Activated CD8-positive, alpha-beta memory T cell treated with anti-CD3 and anti-CD28 coated beads, Interleukin-2, amount 50 U/mL, for 4 hours (primary cell): ENCODE data around the gene INPP5F.
A peak's percentile ranks its signal among the peaks of the same experiment; 100 is the strongest.
"Not testable (repeated sequence)": the region's sequence is repeated elsewhere in the genome, so short reads cannot be mapped to it uniquely, and the experiment has no call there.

ENCODE experiments used
- DNase-seq: peaks from one replicate; pipeline ENCODE4 v3.0.0-alpha.2; 2020

INPP5F gene

DNA sequence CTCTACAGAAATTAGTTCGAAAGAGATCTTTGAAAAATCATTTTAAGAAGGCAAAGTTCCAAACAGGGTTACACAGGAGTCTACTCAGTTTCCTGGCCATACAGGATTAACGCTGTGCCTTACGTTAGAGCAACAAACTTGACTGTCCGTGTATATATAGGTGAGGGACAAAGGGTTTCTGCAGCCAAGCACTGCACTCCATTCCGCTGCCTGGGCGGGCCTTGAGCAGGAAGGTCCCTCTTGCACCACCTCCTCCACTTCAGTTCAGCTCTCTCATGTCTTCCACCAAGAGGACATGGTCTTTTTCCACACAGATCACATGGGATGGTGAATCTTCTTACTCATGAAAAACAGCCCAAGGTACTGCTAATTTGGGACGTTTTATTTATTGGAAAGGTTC lies 103.6 kb downstream of the INPP5F start:
- no peak for DNase-seq

DNA sequence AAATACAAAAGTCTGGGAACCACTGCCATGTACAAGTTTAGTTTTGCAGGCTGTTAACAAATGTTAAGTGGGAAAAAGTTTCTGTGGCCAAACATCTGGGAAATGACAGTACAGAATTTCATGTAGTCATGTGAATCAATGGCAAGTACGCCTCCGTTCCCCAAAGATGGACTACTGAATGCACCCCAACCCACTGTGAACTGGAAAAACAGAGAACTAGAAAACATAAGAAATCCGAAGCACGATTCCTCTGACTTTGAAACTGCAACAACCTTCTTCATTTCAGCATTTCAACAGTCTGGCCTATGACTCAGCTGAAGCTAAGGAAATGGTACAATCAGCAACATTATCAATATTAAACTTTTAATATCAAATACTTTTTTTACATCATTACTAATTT lies 105.0 kb downstream of the INPP5F start:
- DNase-seq, result no peak

DNA sequence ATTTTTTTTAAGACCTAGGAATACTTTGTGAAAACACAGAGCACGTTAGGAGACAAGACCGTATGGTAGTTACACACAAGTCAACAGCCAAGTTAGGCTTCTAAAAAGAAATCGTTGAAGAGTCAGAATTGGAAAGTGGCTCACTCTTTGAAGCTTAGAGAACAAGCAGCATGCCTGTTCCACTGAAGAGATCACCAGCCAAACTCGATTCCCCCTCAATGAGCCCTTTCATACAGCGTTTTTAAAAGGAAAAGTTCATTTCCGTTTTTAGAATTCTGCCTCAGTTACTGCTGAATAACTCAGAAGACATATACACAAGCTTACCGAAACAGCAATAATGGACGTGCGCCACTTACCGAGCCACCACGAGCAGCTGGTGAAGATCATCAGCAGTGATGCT lies 105.8 kb downstream of the INPP5F start:
- DNase-seq, result no peak

DNA sequence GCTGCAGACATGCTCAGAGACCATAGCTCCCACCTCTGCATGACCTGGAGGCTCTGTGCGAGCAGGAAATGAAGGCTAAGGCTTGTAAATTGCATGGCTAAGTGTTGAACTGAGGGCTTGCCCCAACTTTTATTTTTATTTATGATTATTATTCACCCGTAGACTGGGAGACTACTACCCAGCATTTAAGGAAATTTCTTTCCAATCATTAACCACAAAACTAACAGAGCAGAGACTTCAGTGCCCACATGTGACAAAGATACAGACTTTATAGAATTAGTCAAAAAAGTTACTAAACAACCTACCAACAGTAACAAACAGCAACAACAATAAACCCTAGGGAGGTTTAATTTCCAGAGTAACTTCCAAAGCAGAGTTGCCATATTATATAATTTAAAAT lies 107.1 kb downstream of the INPP5F start:
- DNase-seq, result no peak

DNA sequence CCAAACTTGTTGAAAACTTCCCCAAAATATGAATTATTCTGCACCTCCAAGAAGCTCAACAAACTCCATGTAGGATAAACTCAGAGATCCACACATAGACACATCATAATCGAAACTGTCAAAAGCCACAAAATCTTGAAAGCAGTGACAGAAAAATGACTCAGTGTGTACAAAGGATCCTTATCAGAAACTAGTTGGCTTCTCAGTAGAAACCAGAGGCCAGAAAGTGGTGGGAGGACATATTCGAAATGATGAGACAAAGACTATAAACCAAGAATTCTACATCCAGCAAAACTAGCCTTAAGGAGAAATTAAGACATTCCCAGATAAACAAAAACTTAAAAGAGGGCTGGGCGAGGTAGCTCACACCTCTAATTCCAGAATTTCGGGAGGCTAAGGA lies 108.3 kb downstream of the INPP5F start:
- no peak for DNase-seq

DNA sequence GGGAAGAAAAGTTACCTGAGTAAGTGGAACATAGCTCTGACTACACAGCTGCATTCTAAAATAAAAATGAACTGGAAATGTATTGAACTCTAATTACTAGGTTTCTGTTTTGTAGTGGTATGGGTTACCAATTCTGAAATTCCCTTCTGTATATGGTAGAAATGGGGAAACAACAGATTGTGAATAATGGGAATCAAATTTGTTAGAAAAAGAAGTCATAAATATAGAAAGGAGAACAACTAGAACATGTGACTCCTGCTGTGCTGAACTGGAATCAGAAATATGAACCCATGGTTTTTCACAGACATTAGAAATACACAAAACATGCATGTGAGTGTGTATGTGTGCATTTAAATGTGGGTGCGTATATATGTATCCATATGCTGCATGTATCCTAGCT lies 119.8 kb downstream of the INPP5F start:
- no peak for DNase-seq

DNA sequence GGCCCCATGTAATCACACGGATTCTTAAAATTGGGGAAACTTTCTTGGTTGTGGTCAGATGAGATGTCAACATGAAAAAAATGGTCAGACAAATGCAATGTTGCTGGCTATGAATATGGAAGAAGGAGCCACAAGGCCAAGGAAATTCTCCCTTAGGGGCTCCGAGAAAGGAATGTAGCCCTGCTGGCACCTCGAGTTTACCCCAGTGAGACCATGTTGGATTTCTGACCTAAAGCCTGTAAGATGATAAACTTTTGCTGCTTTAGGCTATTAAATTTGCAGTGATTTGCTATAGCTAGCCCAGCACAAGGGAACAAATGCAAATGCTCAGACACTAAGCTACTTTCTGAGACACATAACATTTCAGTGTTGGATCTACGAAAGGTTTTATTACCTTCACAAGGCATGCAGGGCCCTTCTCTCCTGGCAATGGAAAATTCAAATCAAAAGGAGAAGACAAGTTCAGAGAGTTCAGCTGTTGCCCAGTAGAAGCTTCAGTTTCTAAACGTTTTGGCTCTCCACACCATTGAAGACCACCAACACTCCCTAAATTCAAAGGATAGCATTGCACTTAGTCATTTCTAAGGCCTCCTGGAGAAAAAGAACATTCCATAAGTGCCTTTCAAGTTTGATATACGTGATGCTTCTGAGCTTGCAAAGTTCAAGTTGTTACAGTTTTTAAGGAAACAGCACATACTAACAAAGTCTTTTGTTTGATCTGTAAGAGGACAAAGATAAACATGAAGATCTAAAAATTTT lies 123.4 kb downstream of the INPP5F start:
- DNase-seq, result no peak

DNA sequence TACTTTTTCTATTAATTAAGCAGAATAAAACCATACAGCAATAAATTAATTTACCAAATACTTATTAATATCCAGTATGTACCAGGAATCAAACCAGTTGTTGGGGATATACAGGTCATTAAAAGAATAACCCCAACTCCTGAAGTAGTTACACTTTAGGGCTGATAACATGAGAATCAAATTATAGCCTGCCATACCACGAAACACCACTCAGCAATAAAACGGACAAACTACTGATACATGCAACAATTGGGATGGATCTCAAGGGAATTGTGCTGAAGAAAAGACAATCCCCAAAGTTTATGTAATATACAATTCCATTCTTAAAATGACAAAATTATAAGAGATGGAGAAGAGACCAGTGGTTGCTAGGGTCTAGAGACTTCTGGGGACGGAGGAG lies 124.1 kb downstream of the INPP5F start:
- DNase-seq, result no peak

DNA sequence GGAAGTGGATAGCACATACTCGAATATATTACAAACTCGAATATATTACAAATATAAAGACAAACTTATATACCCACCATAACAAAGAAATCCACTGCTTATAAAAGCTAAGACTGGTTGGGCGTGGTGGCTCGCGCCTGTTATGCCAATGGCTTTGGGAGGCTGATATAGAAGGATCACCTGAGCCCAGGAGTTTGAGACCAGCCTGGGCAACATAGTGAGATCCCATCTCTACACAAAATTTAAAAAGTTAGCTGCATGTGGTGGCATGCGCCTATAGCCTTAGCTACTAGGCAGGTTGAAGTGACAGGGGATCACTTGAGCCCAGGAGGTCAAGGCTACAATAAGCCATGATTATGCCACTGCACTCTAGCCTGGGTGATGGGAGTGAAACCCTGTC lies 126.4 kb downstream of the INPP5F start:
- DNase-seq, result no peak

DNA sequence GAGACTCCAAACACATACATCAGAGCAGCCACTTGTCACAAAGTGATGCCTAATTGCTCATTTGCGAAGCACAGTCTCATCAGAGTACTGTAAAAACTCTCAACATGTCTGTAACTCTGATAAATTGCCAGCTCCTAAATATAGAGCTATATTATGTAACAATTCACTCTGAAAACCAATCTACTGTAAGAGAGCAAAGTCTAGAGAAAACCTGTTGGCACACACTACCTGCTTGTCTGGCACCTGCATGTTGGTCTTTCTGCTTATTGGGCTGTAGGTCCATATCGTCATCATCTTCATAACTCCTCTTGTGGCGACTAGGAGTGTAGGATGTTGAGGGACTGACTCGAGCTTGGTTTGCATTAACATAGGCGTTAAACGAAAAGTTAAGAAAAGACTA lies 127.0 kb downstream of the INPP5F start:
- DNase-seq, result no peak

DNA sequence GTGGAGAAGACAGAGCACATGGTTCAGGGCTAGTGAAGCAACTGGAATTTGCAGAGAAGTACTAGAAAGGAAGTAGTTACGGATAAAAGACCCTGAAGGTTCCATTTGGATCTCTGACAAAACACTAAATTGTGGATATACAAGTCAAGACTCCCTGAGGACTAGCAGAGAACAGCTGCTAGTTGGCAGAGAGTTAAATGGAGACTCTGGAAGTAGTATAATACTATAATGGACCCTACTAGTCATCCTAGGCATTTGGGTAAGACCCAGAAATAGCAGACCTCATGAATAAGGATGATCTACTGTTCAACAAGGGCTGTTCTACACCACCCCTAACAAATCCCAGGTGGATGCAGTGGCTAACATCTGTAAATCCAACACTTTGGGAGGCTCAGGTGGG lies 127.7 kb downstream of the INPP5F start:
- no peak for DNase-seq

DNA sequence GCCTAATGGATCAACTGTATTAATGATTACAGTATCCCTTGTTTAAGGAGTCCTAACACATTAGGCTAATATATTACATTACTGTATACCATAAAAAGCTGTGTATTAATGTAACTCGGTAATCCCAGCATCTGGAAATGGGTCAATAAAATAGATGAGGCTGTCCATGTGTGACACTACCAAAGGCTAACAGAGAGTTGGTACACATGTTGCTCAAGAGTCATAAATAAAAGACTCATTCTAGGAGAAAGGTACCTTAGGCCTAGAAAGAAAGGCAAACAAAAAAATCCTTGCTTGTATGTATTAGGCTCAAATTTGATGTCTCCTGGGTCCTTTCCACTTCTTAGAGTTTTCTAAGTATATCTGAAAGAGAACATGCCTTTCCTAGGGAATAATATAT lies 132.2 kb downstream of the INPP5F start:
- no peak for DNase-seq

DNA sequence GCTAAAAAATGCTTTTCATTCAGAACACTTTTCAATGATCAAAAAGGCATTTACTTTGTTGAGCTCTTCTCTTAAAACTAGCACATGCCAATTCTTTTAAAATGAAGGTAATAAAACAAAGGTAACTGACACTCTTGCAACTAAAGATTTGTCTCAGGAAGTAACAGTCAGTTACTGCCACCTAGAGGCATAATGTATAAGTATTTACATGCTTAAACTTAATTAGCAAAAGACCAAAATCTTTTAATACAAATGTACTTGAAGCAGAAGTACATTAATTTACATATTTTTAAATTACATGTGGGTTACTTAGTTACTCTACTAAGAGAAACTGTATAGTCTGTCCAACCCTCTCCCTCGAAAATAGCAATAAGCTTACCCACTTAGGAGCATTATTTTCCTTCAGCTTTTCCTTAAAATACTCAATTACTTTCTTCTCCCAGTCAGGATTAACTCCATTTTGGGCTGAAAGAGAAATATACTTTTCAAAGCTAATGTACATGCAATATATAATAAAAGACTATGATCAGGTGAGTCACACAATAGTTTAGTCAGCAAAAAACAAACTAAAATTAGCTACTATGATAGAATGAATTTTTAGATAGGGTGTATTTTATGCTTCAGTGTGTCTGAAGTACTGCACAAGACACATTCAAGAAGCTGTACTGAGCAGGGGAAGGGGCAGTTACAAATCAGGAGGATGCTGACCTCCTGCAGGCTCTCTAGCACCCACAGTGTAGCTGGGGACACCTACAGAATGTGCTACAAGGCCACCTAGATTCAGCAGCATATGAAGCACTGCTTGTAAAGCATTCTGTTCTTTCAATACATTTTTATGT lies 133.8 kb downstream of the INPP5F start:
- DNase-seq, result no peak

DNA sequence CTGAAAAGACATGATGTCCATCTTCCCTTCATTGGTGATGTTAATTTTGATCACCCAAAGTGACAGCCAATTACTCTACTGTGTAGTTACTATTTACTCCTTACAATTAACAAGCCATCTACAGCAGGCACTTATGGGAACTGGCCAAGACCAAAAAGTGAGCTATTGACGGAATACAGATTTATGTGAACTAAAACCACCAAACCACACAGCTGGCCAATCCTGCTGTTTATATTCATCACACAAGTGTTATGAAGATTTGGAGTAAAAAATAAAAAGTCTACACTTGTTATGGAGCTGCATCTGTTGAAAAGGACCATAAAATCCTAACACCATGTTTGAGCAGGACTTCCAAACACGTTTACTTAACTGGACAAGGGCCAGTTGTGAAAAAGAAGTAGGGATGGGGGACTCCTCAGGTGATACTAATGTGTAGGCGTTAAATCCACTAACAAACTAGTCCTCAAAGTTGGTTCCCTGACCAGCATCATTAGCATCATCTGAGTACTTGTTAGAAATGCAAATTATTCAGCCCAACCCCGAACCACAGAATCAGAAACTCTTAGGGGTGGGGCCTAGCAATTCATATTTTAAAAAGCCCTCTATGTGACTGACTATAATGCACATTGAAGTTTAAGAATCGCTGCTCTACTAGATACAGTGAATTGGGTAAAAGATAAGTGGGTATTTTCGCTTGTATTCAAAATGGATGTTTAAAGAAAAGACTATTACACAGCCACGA lies 135.2 kb downstream of the INPP5F start:
- DNase-seq, result no peak

DNA sequence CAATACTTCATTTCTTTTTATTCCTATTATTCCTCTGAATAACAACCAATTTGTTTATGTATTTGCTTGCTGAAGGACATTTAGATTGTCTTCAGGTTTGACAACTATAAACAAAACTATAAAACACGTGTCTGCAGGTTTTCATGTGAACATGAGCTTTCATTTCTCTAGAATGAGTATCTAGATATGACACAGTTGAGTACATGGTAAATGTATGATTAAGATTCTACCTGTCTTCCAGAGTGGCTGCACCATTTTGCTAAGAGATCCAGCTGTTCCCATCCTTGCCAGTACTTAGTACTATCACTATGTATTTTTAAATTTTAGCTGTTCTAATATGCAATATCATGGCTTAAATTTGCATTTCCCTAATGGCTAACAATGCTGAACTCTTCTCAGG lies 136.7 kb downstream of the INPP5F start:
- DNase-seq, result no peak

DNA sequence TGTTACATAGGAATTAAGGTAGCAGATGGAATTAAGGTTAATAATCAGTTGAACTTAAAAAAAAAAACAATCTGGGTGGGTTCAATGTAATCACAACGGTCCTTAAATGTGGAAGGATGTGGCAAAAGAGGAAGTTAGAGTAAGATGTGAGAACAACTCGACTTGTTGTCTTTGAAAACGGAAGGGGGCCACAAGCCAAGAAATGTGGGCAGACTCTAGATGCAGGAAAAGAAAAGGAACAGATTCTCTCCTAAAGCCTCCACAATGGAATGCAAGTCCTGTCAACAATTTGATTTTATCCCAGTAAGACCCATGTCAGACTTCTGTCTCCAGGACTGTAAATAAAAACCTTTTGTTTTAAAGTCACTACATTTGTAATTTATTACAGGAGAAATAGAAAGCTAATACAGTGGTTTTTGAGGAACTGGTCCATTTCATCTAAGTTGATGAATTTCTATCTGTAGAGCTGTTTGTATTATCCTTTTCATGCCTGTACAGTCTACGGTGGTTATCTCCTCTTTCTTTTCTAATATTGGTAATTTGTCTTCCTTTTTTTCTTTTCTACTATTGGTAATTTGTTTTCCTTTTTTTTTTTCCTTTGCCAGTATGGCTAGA lies 138.2 kb downstream of the INPP5F start:
- no peak for DNase-seq

DNA sequence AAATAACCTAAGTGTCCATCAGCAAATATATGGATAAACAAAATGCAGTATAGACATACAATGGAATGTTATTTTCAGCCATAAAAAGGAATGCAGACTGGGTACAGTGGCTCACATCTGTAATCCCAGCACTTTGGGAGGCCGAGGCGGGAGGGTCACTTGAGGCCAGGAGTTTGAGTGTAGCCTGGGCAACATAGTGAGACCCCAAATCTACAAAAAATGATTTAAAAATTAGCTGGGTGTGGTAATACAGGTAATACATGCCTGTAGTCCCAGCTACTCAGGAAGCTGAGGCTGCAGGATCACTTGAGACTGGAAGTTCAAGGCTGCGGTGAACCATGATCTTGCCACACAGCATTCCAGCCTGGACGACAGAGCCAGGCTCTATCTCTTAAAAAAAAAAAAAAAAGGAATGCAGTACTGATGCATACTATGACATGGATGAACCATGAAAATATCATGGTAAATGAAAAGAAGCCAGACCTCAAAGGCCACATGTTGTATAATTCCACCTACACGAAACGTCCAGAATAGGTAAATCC lies 139.9 kb downstream of the INPP5F start:
- no peak for DNase-seq

DNA sequence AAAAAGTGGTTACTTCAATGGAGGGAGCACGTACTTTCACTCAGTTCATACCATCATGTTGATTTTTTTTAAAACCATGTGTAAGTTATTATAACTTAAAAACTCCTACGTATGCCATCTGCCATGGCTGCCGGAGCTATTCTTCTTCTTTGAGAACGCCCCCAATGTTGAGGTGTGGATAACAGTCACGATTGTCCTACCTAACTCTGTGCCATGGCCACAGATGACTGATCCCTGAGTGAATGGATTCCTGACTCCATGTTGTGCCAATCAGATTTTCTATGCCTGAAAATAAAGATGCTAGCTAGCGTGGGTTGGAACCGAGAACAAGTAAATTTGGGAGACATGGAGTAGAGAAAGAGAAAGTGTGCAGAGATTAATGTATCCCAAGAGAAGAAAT lies 141.5 kb downstream of the INPP5F start:
- DNase-seq, result no peak

DNA sequence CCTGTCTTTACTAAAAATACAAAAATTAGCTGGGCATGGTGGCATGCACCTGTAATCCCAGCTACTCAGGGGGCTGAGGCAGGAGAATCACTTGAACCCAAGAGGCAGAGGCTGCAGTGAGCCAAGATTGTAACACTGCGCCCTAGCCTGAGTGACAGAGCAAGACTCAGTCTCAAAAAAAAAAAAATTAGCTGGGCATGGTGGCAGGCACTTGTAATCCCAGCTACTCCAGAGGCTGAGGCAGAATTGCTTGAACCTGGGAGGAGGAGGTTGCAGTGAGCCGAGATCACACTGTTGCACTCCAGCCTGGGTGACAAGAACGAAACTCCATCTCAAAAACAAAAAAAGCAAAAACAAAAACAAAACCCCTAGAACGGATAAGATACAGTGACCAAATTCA lies 143.5 kb downstream of the INPP5F start:
- DNase-seq, result not testable (repeated sequence)

DNA sequence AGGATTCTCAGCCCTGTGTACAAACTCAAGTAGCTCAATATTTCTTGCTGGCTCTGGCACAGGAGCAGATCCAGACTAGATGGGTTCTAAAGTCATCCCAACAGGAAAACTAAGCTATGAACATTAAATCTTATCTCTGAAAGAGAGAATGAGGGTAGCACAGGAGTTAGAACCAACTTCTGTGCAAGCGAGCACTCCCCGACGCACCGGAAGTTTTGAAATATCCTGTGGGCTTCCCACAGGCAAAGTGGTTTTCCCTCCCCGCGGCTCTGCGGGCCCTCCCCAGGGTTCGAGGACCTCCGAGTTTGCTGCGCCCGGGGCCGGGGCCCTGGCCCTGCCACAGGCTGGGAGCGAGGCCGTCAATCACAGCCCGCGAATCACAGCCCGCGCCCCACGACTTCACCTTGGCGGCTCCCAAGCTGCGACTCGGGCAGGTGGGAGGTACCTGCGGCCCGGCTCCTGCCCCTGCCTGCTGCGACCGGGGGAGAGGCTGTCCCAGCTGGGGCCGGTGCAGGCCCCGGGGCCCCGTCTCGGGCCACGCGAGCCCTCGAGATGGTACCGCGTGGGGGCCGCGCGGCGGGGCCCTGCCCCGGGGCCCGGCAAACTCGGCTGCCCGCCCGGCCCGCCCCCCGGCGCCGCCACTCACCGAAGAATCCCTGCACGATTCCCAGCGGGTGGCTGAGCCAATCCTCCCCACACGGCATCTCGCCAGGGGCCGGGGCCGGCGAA lies 146.2 kb downstream of the INPP5F start:
- peak; percentile 57 for DNase-seq

DNA sequence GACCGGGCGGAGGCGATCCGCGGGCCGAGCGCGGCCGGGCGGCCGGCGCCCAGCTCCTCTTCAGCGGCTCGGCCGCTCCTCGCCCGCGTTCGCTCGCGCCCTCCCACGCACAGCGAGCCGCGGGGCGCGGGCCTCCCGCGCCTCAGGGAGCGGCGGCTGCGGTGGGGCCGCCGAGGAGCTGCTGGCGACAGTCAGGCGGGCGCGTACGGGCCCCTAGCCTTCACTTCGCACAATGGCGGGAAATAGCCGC lies 146.7 kb downstream of the INPP5F start, which contains the start of gene MCMBP:
Gene MCMBP (minus strand): TSS at position 234 of the 250 bp plus-strand sequence. CDS start 259 bp downstream, outside the sequence.
- DNase-seq, result no peak
